Activated T-cell treated with anti-CD3 and anti-CD28 coated beads for 1 hour (primary cell): ENCODE measurements around the gene E4F1.

Source experiments
- DNase-seq: peaks from one replicate; pipeline ENCODE4 v3.0.0-alpha.2; 2020; ENCODE audit warnings: low read depth

The E4F1 gene

DNA sequence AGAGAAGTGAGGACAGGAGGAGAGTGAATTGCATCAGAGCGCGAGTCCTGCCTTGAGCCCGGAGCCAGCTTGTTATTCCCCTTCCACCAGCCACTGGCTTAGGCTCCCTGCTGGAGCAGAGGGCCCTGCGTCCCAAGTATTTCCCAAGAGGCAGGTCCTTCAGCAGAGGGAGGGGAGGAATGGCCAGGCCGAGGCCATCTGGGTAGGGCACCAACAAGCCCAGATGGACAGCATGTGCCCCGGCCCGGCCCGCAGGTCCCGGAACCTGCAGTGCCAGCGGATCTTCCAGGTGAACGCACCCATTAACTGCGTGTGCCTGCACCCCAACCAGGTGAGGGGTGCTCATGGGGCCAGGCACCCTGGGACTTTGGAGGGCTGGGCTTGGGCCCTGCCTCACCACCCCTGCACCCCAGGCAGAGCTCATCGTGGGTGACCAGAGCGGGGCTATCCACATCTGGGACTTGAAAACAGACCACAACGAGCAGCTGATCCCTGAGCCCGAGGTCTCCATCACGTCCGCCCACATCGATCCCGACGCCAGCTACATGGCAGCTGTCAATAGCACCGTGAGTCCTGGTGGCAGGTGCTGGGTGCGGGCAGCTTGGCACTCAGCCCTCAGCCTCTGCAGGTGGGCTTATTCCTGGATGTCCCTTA is 16.5 kb upstream of the E4F1 start:
- no peak for DNase-seq

GRCh38 chr16:2207872-2208271 is 15.5 kb upstream of the E4F1 start:
- no peak for DNase-seq

- DNase-seq: no peak
Measured at GRCh38 chr16:2208308-2208707, 15.1 kb upstream of the E4F1 start.

- DNase-seq: no peak
Measured at GRCh38 chr16:2208772-2209171, 14.6 kb upstream of the E4F1 start.

GRCh38 chr16:2209258-2210008 is 14.0 kb upstream of the E4F1 start:
- no peak for DNase-seq

DNA sequence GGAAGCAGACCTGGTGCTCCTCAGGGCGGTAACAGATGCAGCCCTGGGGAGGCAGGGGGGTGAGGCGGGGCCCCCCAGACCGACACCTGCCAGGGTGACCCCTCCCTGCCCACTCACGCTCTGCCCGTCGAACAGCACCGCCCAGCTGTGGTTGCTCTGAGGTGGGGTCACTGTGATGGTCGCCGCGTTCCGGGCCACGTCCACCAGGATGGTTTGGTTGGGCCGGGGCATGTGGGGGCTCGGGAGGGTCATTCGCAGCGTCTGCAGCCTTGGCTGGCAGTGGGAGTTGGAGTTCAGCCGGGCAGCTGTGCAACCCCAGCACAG is 13.4 kb upstream of the E4F1 start:
- no peak for DNase-seq

- no peak for DNase-seq
Measured at GRCh38 chr16:2210386-2211365, 12.7 kb upstream of the E4F1 start, which contains the start of gene BRICD5. TSS of gene BRICD5 (minus strand) at chr16:2210863. CDS start at chr16:2210833, 30 bp downstream.

DNA sequence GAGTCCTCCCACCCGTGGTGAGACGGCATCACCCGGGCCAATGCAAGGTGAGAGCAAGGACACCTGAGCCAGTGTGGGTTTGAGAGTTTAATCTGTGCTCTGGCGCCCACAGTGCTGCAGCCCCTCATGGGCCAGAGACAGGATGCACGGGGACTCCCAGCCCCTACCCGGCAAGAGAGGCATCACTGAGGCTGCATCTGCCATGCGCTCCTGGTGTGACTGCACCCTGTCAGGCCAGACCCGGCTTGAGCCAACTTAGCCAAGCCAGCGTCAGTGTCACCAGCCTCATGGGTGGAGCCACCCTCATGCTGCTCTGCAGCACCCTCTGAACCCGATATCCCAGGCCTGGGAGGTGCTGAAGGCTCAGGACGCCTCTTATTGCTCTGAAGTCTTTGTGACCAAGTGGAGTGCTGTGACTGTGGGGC is 11.5 kb upstream of the E4F1 start:
- DNase-seq: no peak

DNA sequence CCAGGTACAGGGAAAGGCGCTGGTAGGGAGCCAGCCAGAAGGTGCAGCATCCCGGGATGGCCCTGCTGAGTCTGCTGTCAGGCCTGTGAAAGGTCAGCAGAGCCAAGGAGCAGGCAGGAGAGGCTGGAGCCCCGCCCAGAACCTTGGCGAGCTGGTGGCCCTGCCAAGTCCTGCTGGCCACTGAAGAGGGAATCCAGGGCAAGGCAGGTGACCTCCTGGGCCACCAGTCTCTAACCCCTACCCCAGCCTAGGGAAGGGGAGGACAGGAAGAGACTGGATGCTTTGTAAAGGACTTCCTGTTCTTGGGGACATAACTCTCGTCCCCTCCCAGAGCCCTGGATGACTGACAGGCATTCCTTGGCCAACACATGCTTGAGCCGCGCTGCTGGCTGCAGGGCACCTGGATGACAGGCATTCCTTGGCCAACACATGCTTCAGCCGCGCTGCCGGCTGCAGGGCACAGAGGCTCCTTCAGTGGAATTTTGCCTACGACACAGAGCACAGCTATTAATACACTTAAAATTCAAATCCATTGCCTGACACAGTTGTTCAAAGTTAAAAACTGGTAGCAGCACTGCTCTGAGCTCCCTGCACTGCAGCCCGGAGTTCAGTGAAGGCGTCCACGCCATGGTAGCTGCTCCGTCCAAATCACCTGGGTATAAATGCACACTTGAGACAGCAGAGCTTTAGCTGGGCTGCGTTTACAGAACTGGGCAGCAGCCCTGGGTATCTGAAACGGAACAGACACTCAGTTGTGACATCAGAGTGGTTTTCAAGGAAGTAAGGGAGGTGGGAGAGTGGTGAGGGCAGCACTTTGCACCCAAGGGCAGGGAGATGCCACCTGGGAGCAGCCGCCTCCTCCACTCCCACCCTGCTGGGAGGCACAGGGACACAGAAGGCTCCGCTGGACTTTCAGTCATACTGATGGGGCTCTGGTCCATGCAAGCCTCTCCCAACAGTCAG is 10.7 kb upstream of the E4F1 start:
- no peak for DNase-seq

DNA sequence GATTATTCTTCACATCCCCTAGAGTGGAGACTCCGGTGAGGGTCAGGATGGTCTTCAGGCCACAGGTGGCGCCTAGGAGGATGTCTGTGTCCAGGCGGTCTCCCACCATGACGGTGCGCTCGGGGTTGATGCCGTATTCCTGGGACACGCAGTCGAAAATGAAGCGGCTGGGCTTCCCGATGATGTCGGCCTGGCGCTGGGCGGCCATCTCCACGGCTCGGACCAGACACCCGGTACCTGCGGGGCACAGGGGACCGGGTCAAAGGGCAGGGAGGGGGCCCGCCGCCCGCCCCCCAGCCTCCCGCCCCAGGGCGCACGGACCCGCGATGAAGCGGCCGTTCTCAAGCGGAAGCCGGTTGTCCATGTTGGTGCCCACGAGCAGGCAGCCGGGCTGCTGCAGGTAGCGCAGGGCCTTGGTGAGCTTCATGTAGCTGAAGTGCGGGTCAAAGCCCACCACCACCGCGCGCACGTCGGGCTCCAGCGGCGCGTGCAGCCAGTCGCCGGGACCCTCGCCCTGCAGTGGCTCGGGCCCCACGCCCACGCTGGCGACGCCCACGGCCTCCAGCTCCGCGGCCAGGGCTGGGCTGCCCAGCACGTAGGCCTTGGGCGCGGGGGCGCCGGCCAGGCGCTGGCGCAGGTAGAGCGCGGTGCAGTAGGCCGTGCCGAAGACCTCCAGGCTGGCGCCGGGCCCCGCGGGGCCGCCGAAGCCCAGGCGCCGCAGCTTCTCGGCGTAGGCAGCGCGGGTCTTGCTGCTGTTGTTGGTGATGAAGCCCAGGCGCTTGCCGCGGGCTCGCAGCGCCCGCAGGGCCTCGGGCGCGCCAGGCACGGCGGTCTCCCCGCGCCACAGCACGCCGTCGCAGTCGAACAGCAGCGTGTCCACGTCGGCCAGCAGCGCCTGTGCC is 9.3 kb upstream of the E4F1 start:
- DNase-seq: no peak

DNA sequence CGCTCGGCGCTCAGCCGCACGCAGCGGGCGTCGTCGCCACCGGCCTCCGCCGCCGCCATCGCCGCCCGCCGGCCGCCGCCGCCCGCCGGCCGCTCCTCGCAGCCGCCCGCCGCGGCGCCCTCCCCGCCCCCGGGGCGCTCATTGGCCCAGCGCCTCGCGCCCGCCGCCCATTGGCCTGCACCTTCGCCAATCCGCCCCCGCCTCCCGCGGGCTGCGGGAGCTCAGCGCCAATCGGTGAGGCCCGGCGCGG is 8.7 kb upstream of the E4F1 start, which contains the start of gene PGP:
Gene PGP, minus strand, starts transcription at position 122 of the 250 bp plus-strand sequence. Its CDS starts 63 bp downstream, at position 59.
- DNase-seq: no peak

- DNase-seq: no peak
Measured at GRCh38 chr16:2216330-2216729, 7.1 kb upstream of the E4F1 start.

DNA sequence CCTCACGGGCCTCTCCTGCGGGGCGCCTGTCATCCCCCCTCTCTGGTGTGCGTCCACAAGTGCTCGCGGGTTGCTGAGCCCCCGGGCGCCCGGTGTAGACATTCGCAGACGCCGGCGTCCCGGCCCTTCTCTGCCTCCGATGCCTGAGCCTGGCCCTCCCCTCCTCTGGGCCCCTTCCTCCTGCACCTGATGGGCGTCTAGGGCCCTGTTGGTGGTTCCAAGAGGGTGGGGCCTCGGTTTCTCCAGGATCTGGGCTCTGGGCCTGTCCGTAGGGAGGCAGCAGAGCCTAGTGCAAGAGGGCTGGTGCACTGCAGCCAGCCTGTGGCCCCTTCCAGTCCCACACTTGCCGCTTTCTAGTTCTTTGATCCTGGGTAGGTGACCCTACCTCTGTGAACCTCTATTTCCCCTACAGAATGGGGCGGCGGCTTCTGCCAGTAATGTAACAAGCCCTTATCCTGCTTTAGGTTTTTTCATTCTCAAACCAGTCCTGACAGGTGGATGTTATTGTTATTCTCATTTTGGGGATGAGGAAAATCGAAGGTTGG is 623 bp downstream of the E4F1 start:
- DNase-seq: no peak

DNA sequence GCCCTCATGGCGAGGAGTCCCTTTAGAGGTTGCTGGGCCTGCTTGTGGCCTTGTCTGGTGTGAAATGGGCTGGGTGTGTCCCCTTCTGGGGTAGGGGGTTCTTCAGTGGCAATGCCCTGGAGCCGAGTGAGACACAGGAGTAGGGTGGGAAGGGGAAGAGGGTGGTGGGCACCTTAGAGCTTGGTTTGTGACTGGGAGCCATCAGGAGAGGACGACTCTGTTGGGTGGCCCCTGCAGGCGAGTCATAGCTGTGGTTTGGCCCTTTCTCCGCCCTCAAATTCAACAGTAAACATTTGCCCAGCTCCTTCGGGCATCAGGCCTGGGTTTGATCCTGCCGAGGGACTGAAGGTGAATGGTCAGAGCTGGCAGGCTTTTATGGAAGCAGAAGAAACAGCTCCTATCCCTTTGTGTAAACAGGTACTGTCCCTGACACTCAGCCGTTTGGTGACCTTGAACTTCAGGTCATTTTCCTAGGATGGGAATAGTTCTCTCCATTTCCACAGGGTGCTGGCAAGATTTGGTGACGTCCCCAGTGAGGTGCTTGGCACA is 2.9 kb downstream of the E4F1 start:
- DNase-seq: no peak

GRCh38 chr16:2226918-2227317 is 3.5 kb downstream of the E4F1 start:
- DNase-seq: no peak

- no peak for DNase-seq
Measured at GRCh38 chr16:2228161-2228824, 4.9 kb downstream of the E4F1 start.

DNA sequence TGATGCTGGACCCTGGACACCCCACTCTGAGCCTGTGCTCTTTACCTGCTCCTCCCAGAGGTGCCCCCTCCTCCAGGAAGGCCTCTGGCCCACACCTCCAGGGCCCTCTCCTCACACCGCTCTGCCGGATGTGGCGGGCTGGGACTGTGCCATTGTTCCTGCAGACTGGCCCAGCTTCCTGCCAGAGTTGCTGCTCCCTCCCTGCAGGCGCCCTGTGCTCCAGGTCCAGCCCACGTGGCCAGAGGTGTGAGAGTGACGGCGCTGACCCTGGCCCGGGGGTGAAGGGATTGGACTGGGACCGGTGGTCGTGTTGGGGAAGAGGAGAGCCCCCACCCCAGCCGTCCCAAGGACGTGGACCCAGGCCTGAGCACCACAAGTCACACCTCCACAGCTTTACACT is 5.7 kb downstream of the E4F1 start:
- DNase-seq: no peak

GRCh38 chr16:2229632-2230250 is 6.3 kb downstream of the E4F1 start:
- DNase-seq: no peak

GRCh38 chr16:2230376-2230775 is 7.0 kb downstream of the E4F1 start:
- DNase-seq: no peak
